ENCODE measurements around the gene IGSF21. TPM values are rescaled to one million over a fixed set of nuclear protein-coding genes. Genes with fewer than 3 reads are reported as not detected.

The IGSF21 gene
- total and polyA plus RNA-seq, 2 donors from 2014 or later, result 1.4 to 6.6 TPM

- peak in 4 of 5 donors; percentile 57 to 79 (median 72) for DNase-seq
- intact Hi-C loops (cut with DNase I), result no loop called here
- TF ChIP-seq CTCF (IDR thresholded peaks at IDR 0.05; ENCODE audit: borderline replicate concordance, extremely low read depth, insufficient read depth), result peak; percentile 80
- no peak overlapping the region for H3K9ac ChIP-seq (ENCODE audit: low read length in 3 of 3)
- no peak for FAIRE-seq
- no peak overlapping the region for H3K4me3 ChIP-seq (ENCODE audit: low read length in 3 of 3)
- no peaks in the 10 kb centered on the region for H3K9me3 ChIP-seq (ENCODE audit: control insufficient read depth in 2 of 3, insufficient read depth in 1 of 3, low read length in 3 of 3)
- H3K4me1 ChIP-seq (ENCODE audit: control insufficient read depth in 2 of 3, insufficient read depth in 2 of 3, low read depth in 1 of 3, low read length in 3 of 3), result no peaks in the 10 kb centered on the region
- H3K27ac ChIP-seq (ENCODE audit: low read depth in 2 of 2, low read length in 2 of 2), result no peak overlapping the region
- H3K36me3 ChIP-seq (ENCODE audit: control insufficient read depth in 2 of 3, insufficient read depth in 3 of 3, low read length in 3 of 3), result no peaks in the 10 kb centered on the region
- peaks cover 16% of the 10 kb centered on the region for H3K27me3 ChIP-seq (ENCODE audit: control insufficient read depth, insufficient read depth, low read length)
Observed at GRCh38 chr1:18100491-18101063, 7.0 kb upstream of the IGSF21 start.

GRCh38 chr1:18101508-18101907 lies 6.1 kb upstream of the IGSF21 start:
- no peak overlapping the region for H3K27ac ChIP-seq (ENCODE audit: low read depth in 2 of 2, low read length in 2 of 2)
- no peaks in the 10 kb centered on the region for H3K36me3 ChIP-seq (ENCODE audit: control insufficient read depth in 2 of 3, insufficient read depth in 3 of 3, low read length in 3 of 3)
- DNase-seq (no peak), FAIRE-seq (no peak)
- peaks cover 21% of the 10 kb centered on the region for H3K27me3 ChIP-seq (ENCODE audit: control insufficient read depth, insufficient read depth, low read length)
- no peak overlapping the region for H3K9ac ChIP-seq (ENCODE audit: low read length in 3 of 3)
- no peak for TF ChIP-seq CTCF (IDR thresholded peaks at IDR 0.05; ENCODE audit: borderline replicate concordance, extremely low read depth, insufficient read depth)
- intact Hi-C loops (cut with DNase I), result no loop called here
- no peak overlapping the region for H3K4me3 ChIP-seq (ENCODE audit: low read length in 3 of 3)
- H3K4me1 ChIP-seq (ENCODE audit: control insufficient read depth in 2 of 3, insufficient read depth in 2 of 3, low read depth in 1 of 3, low read length in 3 of 3), result no peaks in the 10 kb centered on the region
- H3K9me3 ChIP-seq (ENCODE audit: control insufficient read depth in 2 of 3, insufficient read depth in 1 of 3, low read length in 3 of 3), result no peaks in the 10 kb centered on the region

- no peaks in the 10 kb centered on the region for H3K9me3 ChIP-seq (ENCODE audit: control insufficient read depth in 2 of 3, insufficient read depth in 1 of 3, low read length in 3 of 3)
- H3K27me3 ChIP-seq (ENCODE audit: control insufficient read depth, insufficient read depth, low read length), result peaks cover 32% of the 10 kb centered on the region
- H3K4me1 ChIP-seq (ENCODE audit: control insufficient read depth in 2 of 3, insufficient read depth in 2 of 3, low read depth in 1 of 3, low read length in 3 of 3), result no peaks in the 10 kb centered on the region
- H3K9ac ChIP-seq (ENCODE audit: low read length in 3 of 3), result no peak overlapping the region
- no peak for DNase-seq
- H3K36me3 ChIP-seq (ENCODE audit: control insufficient read depth in 2 of 3, insufficient read depth in 3 of 3, low read length in 3 of 3), result no peaks in the 10 kb centered on the region
- no peak overlapping the region for H3K27ac ChIP-seq (ENCODE audit: low read depth in 2 of 2, low read length in 2 of 2)
- no peak for FAIRE-seq
- H3K4me3 ChIP-seq (ENCODE audit: low read length in 3 of 3), result no peak overlapping the region
- intact Hi-C loops (cut with DNase I), result no loop called here
- TF ChIP-seq CTCF (IDR thresholded peaks at IDR 0.05; ENCODE audit: borderline replicate concordance, extremely low read depth, insufficient read depth), result no peak
Observed at GRCh38 chr1:18103788-18104421, 3.7 kb upstream of the IGSF21 start.
